CD14-positive monocyte (primary cell): ENCODE data around the gene FDCSP. TPM values are rescaled to one million over a fixed set of nuclear protein-coding genes. Genes with fewer than 3 reads are reported as not detected.

ENCODE experiments used
- DNase-seq, 3 donors: peaks; one replicate each; pipeline ENCODE4 v3.0.0-alpha.2; 2011 to 2022
- H2AFZ ChIP-seq: 2 replicates; pipeline ENCODE4 v1.6.0; 2012; ENCODE audit warnings: mild to moderate bottlenecking, low read depth, low read length, inconsistent platforms; ENCODE audit not compliant: insufficient read depth, poor library complexity, severe bottlenecking
- H3K27ac ChIP-seq, 2 donors: 1 replicate in 1 of 2; 2 replicates in 1 of 2; pipeline ENCODE4 v1.5.1; 2012 to 2013; ENCODE audit warnings: low read length in 2 of 2, control low read depth in 1 of 2, inconsistent platforms in 1 of 2, low read depth in 1 of 2, mild to moderate bottlenecking in 1 of 2
- H3K27me3 ChIP-seq, 2 donors: one replicate each; pipeline versions ENCODE4 v1.6.0 to v1.6.1; 2011 to 2013; ENCODE audit warnings: low read length in 2 of 2; ENCODE audit not compliant: control insufficient read depth in 2 of 2, insufficient read depth in 2 of 2
- H3K36me3 ChIP-seq, 2 donors: replicated peaks in 1 of 2; 1 replicate in 1 of 2; 2 replicates in 1 of 2; pipeline versions ENCODE4 v1.5.1 to v1.6.1; 2012 to 2013; ENCODE audit warnings: low read length in 2 of 2, control low read depth in 1 of 2, inconsistent platforms in 1 of 2, mild to moderate bottlenecking in 1 of 2; ENCODE audit not compliant: insufficient read depth in 2 of 2, control insufficient read depth in 1 of 2
- H3K4me1 ChIP-seq, 2 donors: 1 replicate in 1 of 2; 2 replicates in 1 of 2; pipeline versions ENCODE4 v1.5.1 to v1.6.1; 2012 to 2013; ENCODE audit warnings: low read length in 2 of 2, control low read depth in 1 of 2, inconsistent platforms in 1 of 2, mild to moderate bottlenecking in 1 of 2, moderate library complexity in 1 of 2; ENCODE audit not compliant: insufficient read depth in 2 of 2, control insufficient read depth in 1 of 2
- H3K4me2 ChIP-seq: replicated peaks from 2 replicates; pipeline ENCODE3; 2012; ENCODE audit warnings: low read length, moderate library complexity, mild to moderate bottlenecking; ENCODE audit not compliant: poor library complexity, severe bottlenecking; ENCODE audit errors: extremely low read depth
- H3K4me3 ChIP-seq, 3 experiments: fragments of 200-600 bp in 1 of 3; sonication (generic) in 1 of 3; replicated peaks in 1 of 3; 1 replicate in 2 of 3; 2 replicates in 1 of 3; pipeline ENCODE4 v1.5.1; 2011 to 2013; ENCODE audit warnings: low read length in 3 of 3, mild to moderate bottlenecking in 3 of 3, control low read depth in 2 of 3, low read depth in 2 of 3, inconsistent platforms in 1 of 3, moderate library complexity in 1 of 3
- H3K79me2 ChIP-seq: 2 replicates; pipeline ENCODE4 v1.6.0; 2012; ENCODE audit warnings: mild to moderate bottlenecking, control low read depth, inconsistent platforms, low read length, moderate library complexity; ENCODE audit not compliant: insufficient read depth
- H3K9ac ChIP-seq: 2 replicates; pipeline ENCODE4 v1.6.0; 2017; ENCODE audit warnings: low read length, mild to moderate bottlenecking; ENCODE audit not compliant: insufficient read depth, poor library complexity, severe bottlenecking
- H3K9me3 ChIP-seq, 2 donors: replicated peaks in 1 of 2; 1 replicate in 1 of 2; 2 replicates in 1 of 2; pipeline versions ENCODE4 v1.5.1 to v1.6.1; 2012 to 2013; ENCODE audit warnings: low read length in 2 of 2, control low read depth in 1 of 2; ENCODE audit not compliant: control insufficient read depth in 1 of 2, insufficient read depth in 1 of 2
- H4K20me1 ChIP-seq: 2 replicates; pipeline ENCODE4 v1.6.0; 2012; ENCODE audit warnings: mild to moderate bottlenecking, low read length, control low read depth, moderate library complexity; ENCODE audit not compliant: insufficient read depth
- H3K27ac Mint-ChIP-seq, 7 donors: one replicate each; pipeline ENCODE4 v1.8.0; 2020; ENCODE audit warnings: mild to moderate bottlenecking in 7 of 7, mixed read lengths in 7 of 7, moderate library complexity in 6 of 7, inconsistent platforms in 2 of 7
- H3K27me3 Mint-ChIP-seq, 3 donors: one replicate each; pipeline ENCODE4 v1.8.0; 2021 to 2022; ENCODE audit warnings: low read depth in 3 of 3, mild to moderate bottlenecking in 3 of 3, mixed read lengths in 3 of 3, moderate library complexity in 3 of 3, inconsistent platforms in 1 of 3
- H3K36me3 Mint-ChIP-seq, 2 donors: one replicate each; pipeline ENCODE4 v1.8.0; 2020; ENCODE audit warnings: mixed read lengths in 2 of 2, inconsistent platforms in 1 of 2, mild to moderate bottlenecking in 1 of 2
- H3K4me1 Mint-ChIP-seq: one replicate; pipeline ENCODE4 v1.8.0; 2020; ENCODE audit warnings: mild to moderate bottlenecking, mixed read lengths
- H3K4me3 Mint-ChIP-seq, 2 donors: one replicate each; pipeline ENCODE4 v1.8.0; 2020; ENCODE audit warnings: mild to moderate bottlenecking in 2 of 2, mixed read lengths in 2 of 2, moderate library complexity in 1 of 2
- H3K9me3 Mint-ChIP-seq, 7 donors: one replicate each; pipeline ENCODE4 v1.8.0; 2020 to 2022; ENCODE audit warnings: mixed read lengths in 7 of 7, mild to moderate bottlenecking in 6 of 7, moderate library complexity in 6 of 7, inconsistent platforms in 2 of 7
- CTCF ChIP-seq: fragments of 200-600 bp; IDR thresholded peaks from one replicate; pipeline ENCODE4 v1.8.0; 2022; ENCODE audit warnings: antibody characterized with exemption, mild to moderate bottlenecking
- WGBS: methylation state at CpG from one replicate; pipeline ENCODE4 v1.1.5; 2013; ENCODE audit warnings: missing lambda C conversion rate; ENCODE audit not compliant: insufficient coverage; 5-methylcytosine and 5-hydroxymethylcytosine counted together
- intact Hi-C, 2 donors: fragments of 100-400 bp; cut with micrococcal nuclease; formaldehyde crosslinking; loops; one replicate each; pipeline versions ENCODE4 v1.15.0 to v1.15.1; 2023
- polyA plus RNA-seq, 3 donors: library from polyadenylated mRNA; depleted of rRNA in 1 of 3; unstranded in 2 of 3; stranded (reverse) in 1 of 3; fragments of 300-500 nt in 2 of 3; fragments of >200 nt in 1 of 3; fragmentation: Illumina TruSeq in 2 of 3; gene quantifications; 1 replicate in 2 of 3; 2 replicates in 1 of 3; pipeline ENCODE4 v1.2.3, GENCODE V29; 2012 to 2021

FDCSP gene
- polyA plus RNA-seq, 3 donors = not detected

- Histone ChIP-seq H2AFZ (no peak overlapping the region), H3K27me3 (no peaks in the 10 kb centered on the region), H3K9ac (no peak overlapping the region), H3K27ac (no peak overlapping the region), H3K4me3 (no peak overlapping the region), H4K20me1 (no peaks in the 10 kb centered on the region), H3K4me2 (no peak overlapping the region), H3K79me2 (no peaks in the 10 kb centered on the region), H3K36me3 (no peaks in the 10 kb centered on the region), H3K9me3 (no peaks in the 10 kb centered on the region), H3K4me1 (no peaks in the 10 kb centered on the region)
- no peak for DNase-seq
- intact Hi-C loops = no loop called here
- H3K4me1 Mint-ChIP-seq = no peaks in the 10 kb centered on the region
- no peaks in the 10 kb centered on the region for H3K9me3 Mint-ChIP-seq
- no peaks in the 10 kb centered on the region for H3K36me3 Mint-ChIP-seq
- H3K27me3 Mint-ChIP-seq = no peaks in the 10 kb centered on the region
- H3K27ac Mint-ChIP-seq = no peak overlapping the region
- WGBS = no CpG with 5 or more reads among the region's 1 CpG
- TF ChIP-seq CTCF = no peak
- H3K4me3 Mint-ChIP-seq = no peak overlapping the region
These were observed 10.2 kb downstream of the FDCSP start for GRCh38 chr4:70236125-70236524.

- H3K4me2 ChIP-seq = no peak overlapping the region
These were observed 13.4 kb downstream of the FDCSP start for GRCh38 chr4:70239131-70239883.

More at GRCh38 chr4:70239131-70239883, 13.4 kb downstream of the FDCSP start:
- H3K27me3 ChIP-seq = no peaks in the 10 kb centered on the region
- no peak for DNase-seq
- H3K4me1 ChIP-seq = no peaks in the 10 kb centered on the region
- H3K4me3 ChIP-seq = no peak overlapping the region
- H3K27ac ChIP-seq = no peak overlapping the region
- H2AFZ ChIP-seq = no peak overlapping the region
- no peaks in the 10 kb centered on the region for H3K36me3 ChIP-seq
- Mint-ChIP-seq H3K4me3 (no peak overlapping the region), H3K36me3 (no peaks in the 10 kb centered on the region), H3K27me3 (no peaks in the 10 kb centered on the region), H3K4me1 (no peaks in the 10 kb centered on the region), H3K9me3 (no peaks in the 10 kb centered on the region), H3K27ac (no peak overlapping the region)
- intact Hi-C loops = no loop called here
- no peaks in the 10 kb centered on the region for H3K79me2 ChIP-seq
- no peak for TF ChIP-seq CTCF
- WGBS = no CpG with 5 or more reads among the region's 3 CpGs
- no peaks in the 10 kb centered on the region for H4K20me1 ChIP-seq
- H3K9ac ChIP-seq = no peak overlapping the region
- H3K9me3 ChIP-seq = no peaks in the 10 kb centered on the region
